OCI-LY1 (cell line): ENCODE measurements around the gene GDF7.

Experiments
- CTCF ChIP-seq: fragments of 200-600 bp; sonication (generic), shearing (Covaris generic); IDR thresholded peaks from 2 replicates; pipeline ENCODE4 v1.5.1; 2017; ENCODE audit warnings: mild to moderate bottlenecking, antibody characterized with exemption, low read length, moderate library complexity, mixed read lengths
- EZH2 ChIP-seq: fragments of 200-600 bp; sonication (generic), shearing (Covaris generic); IDR thresholded peaks from 2 replicates; pipeline ENCODE4 v1.8.0; 2017; ENCODE audit warnings: borderline replicate concordance, mixed run types, mild to moderate bottlenecking, antibody characterized with exemption, low read length, moderate library complexity, mixed read lengths

GRCh38 chr2:20725782-20726181 lies 58.8 kb downstream of the GDF7 start:
- TF ChIP-seq CTCF (no peak), EZH2 (no peak)
